Peyer's patch (tissue), 4 donors: ENCODE data around the gene SLC35A2. TPM values are rescaled to one million over a fixed set of nuclear protein-coding genes. Genes with fewer than 3 reads are reported as not detected.

Experiments used
- DNase-seq, 3 donors: peaks; one replicate each; pipeline ENCODE4 v3.0.0-alpha.2; 2017 to 2019
- H3K27ac ChIP-seq, 4 donors: fragments of 200-600 bp; sonication (generic); one replicate each; pipeline ENCODE4 v1.5.1; 2016 to 2019
- H3K27me3 ChIP-seq, 2 donors: fragments of 200-600 bp; sonication (generic); one replicate each; pipeline ENCODE4 v1.5.1; 2019
- H3K36me3 ChIP-seq, 3 donors: fragments of 200-600 bp; sonication (generic); one replicate each; pipeline ENCODE4 v1.5.1; 2016 to 2019
- H3K4me1 ChIP-seq, 4 donors: fragments of 200-600 bp; sonication (generic); one replicate each; pipeline ENCODE4 v1.5.1; 2016 to 2019
- H3K4me3 ChIP-seq, 4 donors: fragments of 200-600 bp; sonication (generic); 1 replicate in 3 of 4; 2 replicates in 1 of 4; pipeline ENCODE4 v1.5.1; 2016 to 2019; ENCODE audit warnings: mild to moderate bottlenecking in 1 of 4
- H3K9me3 ChIP-seq, 4 donors: fragments of 200-600 bp; sonication (generic); one replicate each; pipeline ENCODE4 v1.5.1; 2016 to 2019; ENCODE audit warnings: mild to moderate bottlenecking in 1 of 4
- CTCF ChIP-seq, 6 experiments: fragments of 450-650 bp in 4 of 6; fragments of 200-600 bp in 2 of 6; sonication (generic) in 1 of 6; IDR thresholded peaks; one replicate each; pipeline ENCODE4 v1.5.1; 2017 to 2019; ENCODE audit warnings: antibody characterized with exemption in 6 of 6, mild to moderate bottlenecking in 3 of 6, moderate library complexity in 1 of 6
- POLR2A ChIP-seq, 2 donors: fragments of 450-650 bp; IDR thresholded peaks; one replicate each; pipeline ENCODE4 v1.5.1; 2017; ENCODE audit warnings: antibody characterized with exemption in 2 of 2, mild to moderate bottlenecking in 2 of 2, moderate library complexity in 2 of 2
- total RNA-seq, 4 donors: library from RNA; depleted of rRNA; stranded (reverse); fragments of >200 nt; gene quantifications; one replicate each; pipeline ENCODE4 v1.1.0, GENCODE V29; 2016

SLC35A2 gene
- total RNA-seq, 4 donors from 2014 or later: 14.0 to 43.3 (median 21.5) TPM

GRCh38 chrX:48939524-48940228 lies 28.2 kb upstream of the SLC35A2 start:
- DNase-seq: peak in 2 of 3 donors; percentile 61 to 71
- Histone ChIP-seq H3K36me3 (peaks cover 0 to 4% (median 0%) of the 10 kb centered on the region in 3 donors), H3K4me3 (peak overlapping the region in 1 of 4 donors; percentile 1), H3K27ac (peak overlapping the region; percentile 74 to 84 (median 76)), H3K4me1 (peaks cover 0 to 25% (median 14%) of the 10 kb centered on the region in 4 donors), H3K27me3 (no peaks in the 10 kb centered on the region), H3K9me3 (no peaks in the 10 kb centered on the region)
- TF ChIP-seq POLR2A (IDR thresholded peaks at IDR 0.05): no peak
- no peak for TF ChIP-seq CTCF (IDR thresholded peaks at IDR 0.05)

- Histone ChIP-seq H3K27ac (peak overlapping the region; percentile 74 to 84 (median 76)), H3K9me3 (no peaks in the 10 kb centered on the region), H3K4me3 (no peak overlapping the region), H3K36me3 (peaks cover 0 to 12% (median 0%) of the 10 kb centered on the region in 3 donors), H3K27me3 (no peaks in the 10 kb centered on the region), H3K4me1 (peaks cover 0 to 25% (median 14%) of the 10 kb centered on the region in 4 donors)
- DNase-seq: peak in 2 of 3 donors; percentile 79 to 85
- TF ChIP-seq POLR2A (IDR thresholded peaks at IDR 0.05): no peak
- no peak for TF ChIP-seq CTCF (IDR thresholded peaks at IDR 0.05)
Measured at GRCh38 chrX:48938721-48939425, 27.4 kb upstream of the SLC35A2 start.

- Histone ChIP-seq H3K4me1 (peaks cover 0 to 25% (median 14%) of the 10 kb centered on the region in 4 donors), H3K9me3 (no peaks in the 10 kb centered on the region), H3K27me3 (no peaks in the 10 kb centered on the region), H3K27ac (peak overlapping the region; percentile 75 to 84 (median 76)), H3K36me3 (peaks cover 0 to 20% (median 0%) of the 10 kb centered on the region in 3 donors), H3K4me3 (peak overlapping the region in 1 of 4 donors; percentile 23)
- peak in 3 of 6 experiments; percentile 9 to 16 (median 12) for TF ChIP-seq CTCF (IDR thresholded peaks at IDR 0.05)
- peak in 1 of 2 donors; percentile 23 for TF ChIP-seq POLR2A (IDR thresholded peaks at IDR 0.05)
- peak; percentile 53 to 96 (median 94) for DNase-seq
Measured at GRCh38 chrX:48937054-48937907, 25.8 kb upstream of the SLC35A2 start.

GRCh38 chrX:48936429-48937053 lies 25.1 kb upstream of the SLC35A2 start:
- H3K27ac ChIP-seq: peak overlapping the region; percentile 62 to 76 (median 75)
- no peaks in the 10 kb centered on the region for H3K9me3 ChIP-seq
- peaks cover 0 to 28% (median 0%) of the 10 kb centered on the region in 3 donors for H3K36me3 ChIP-seq

More at GRCh38 chrX:48936429-48937053, 25.1 kb upstream of the SLC35A2 start:
- no peaks in the 10 kb centered on the region for H3K27me3 ChIP-seq
- TF ChIP-seq CTCF (IDR thresholded peaks at IDR 0.05): no peak
- TF ChIP-seq POLR2A (IDR thresholded peaks at IDR 0.05): no peak
- H3K4me1 ChIP-seq: peaks cover 0 to 25% (median 14%) of the 10 kb centered on the region in 4 donors
- DNase-seq: no peak
- peak overlapping the region in 1 of 4 donors; percentile 23 for H3K4me3 ChIP-seq
